Natural killer cell (primary cell): ENCODE measurements around the gene PPP1R12B. TPM values are rescaled to one million over a fixed set of nuclear protein-coding genes. Genes with fewer than 3 reads are reported as not detected.
"Not testable (repeated sequence)": the region's sequence is repeated elsewhere in the genome, so short reads cannot be mapped to it uniquely, and the experiment has no call there.

ENCODE experiments used
- ATAC-seq, 3 donors: fragments of 150-1000 bp in 2 of 3; fragments of 200-7000 bp in 1 of 3; cut with Tn5 transposase; 1 replicate in 1 of 3; 2 replicates in 2 of 3; pipeline ENCODE4 v1.10.0; 2021; ENCODE audit warnings: mild to moderate bottlenecking in 2 of 3, moderate library complexity in 2 of 3
- DNase-seq, 2 donors: peaks; one replicate each; pipeline versions ENCODE4 v3.0.0 to v3.0.0-alpha.2; 2013 to 2021; ENCODE audit warnings: mixed read lengths in 1 of 2
- H3K27ac ChIP-seq: one replicate; pipeline ENCODE4 v1.5.1; 2013; ENCODE audit warnings: mild to moderate bottlenecking, low read length
- H3K27me3 ChIP-seq: one replicate; pipeline ENCODE4 v1.6.1; 2013; ENCODE audit warnings: low read length; ENCODE audit not compliant: control insufficient read depth, insufficient read depth
- H3K36me3 ChIP-seq: one replicate; pipeline ENCODE4 v1.6.1; 2013; ENCODE audit warnings: low read length; ENCODE audit not compliant: control insufficient read depth, insufficient read depth
- H3K4me1 ChIP-seq: one replicate; pipeline ENCODE4 v1.6.1; 2013; ENCODE audit warnings: low read length; ENCODE audit not compliant: control insufficient read depth, insufficient read depth
- H3K4me3 ChIP-seq: one replicate; pipeline ENCODE4 v1.5.1; 2013; ENCODE audit warnings: low read length
- H3K9me3 ChIP-seq: one replicate; pipeline ENCODE4 v1.6.1; 2013; ENCODE audit warnings: low read length; ENCODE audit not compliant: control insufficient read depth, insufficient read depth
- H3K27ac Mint-ChIP-seq, 2 donors: one replicate each; pipeline ENCODE4 v1.8.0; 2022; ENCODE audit warnings: mild to moderate bottlenecking in 2 of 2, mixed read lengths in 2 of 2, moderate library complexity in 1 of 2
- H3K27me3 Mint-ChIP-seq, 2 donors: one replicate each; pipeline ENCODE4 v1.8.0; 2022; ENCODE audit warnings: low read depth in 2 of 2, mixed read lengths in 2 of 2
- H3K36me3 Mint-ChIP-seq: one replicate; pipeline ENCODE4 v1.8.0; 2022; ENCODE audit warnings: mixed read lengths
- H3K4me1 Mint-ChIP-seq, 2 donors: one replicate each; pipeline ENCODE4 v1.8.0; 2022; ENCODE audit warnings: mixed read lengths in 2 of 2
- H3K4me3 Mint-ChIP-seq: one replicate; pipeline ENCODE4 v1.8.0; 2022; ENCODE audit warnings: mild to moderate bottlenecking, moderate library complexity, mixed read lengths
- H3K9me3 Mint-ChIP-seq, 2 donors: one replicate each; pipeline ENCODE4 v1.8.0; 2022; ENCODE audit warnings: mixed read lengths in 2 of 2
- WGBS: methylation state at CpG from one replicate; pipeline ENCODE4 v1.1.7; 2013; ENCODE audit warnings: missing lambda C conversion rate; ENCODE audit not compliant: insufficient coverage; 5-methylcytosine and 5-hydroxymethylcytosine counted together
- intact Hi-C: fragments of 100-400 bp; cut with micrococcal nuclease; formaldehyde crosslinking; loops from one replicate; pipeline ENCODE4 v1.14.2; 2022
- total RNA-seq, 4 donors: library from RNA; stranded (reverse); fragments of 120-200 nt in 1 of 4; gene quantifications; one replicate each; pipeline versions ENCODE4 v1.2.3 to v1.2.4, GENCODE V29; 2013 to 2022
- TF ChIP-seq, protein P1 (sequence below): fragments of 200-600 bp; IDR thresholded peaks from one replicate; pipeline ENCODE4 v1.8.0; 2022; ENCODE audit warnings: antibody characterized with exemption

PPP1R12B gene
- total RNA-seq, 3 donors from 2014 or later (not counting 1 experiment from before 2014, with no cell fraction given) = 27.8 to 47.5 (median 46.5) TPM

DNA sequence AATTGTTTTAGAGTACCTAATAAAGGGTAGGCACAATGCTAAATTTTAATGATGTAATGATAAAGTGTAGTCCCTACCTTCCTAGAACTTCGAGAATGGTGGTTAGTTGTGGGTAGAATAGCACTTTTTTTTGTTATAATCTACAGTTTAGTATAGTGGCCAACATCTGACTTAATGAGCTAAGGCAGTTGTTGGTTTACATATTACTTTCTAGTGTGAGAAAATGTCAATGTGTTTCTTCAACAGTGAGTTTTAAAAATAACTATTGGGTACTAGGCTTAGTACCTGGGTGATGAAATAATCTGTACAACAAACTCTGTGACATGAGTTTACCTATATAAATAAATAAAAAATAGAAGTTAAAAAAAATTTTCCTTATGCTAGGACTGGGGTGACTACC, 120.6 kb downstream of the PPP1R12B start:
- not testable (repeated sequence) for H3K36me3 Mint-ChIP-seq

DNA sequence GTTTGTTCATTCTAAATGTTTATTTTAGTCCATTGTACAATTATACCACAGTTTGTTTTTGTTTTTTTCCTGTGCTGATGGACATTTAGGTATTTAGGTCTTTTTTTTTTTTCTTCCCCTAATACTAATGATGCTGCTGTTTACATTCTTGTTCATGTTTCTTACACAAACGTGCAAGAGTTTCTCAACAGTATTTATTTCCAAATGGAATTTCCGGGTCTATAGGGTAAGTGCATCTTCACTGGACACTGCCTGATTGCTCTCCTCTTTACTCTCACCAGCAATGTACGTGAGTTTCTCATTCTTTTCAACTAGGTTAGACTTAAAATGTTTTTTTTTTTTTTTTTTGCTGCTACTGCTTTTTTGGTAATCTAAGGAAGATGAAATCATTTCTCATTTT, 122.7 kb downstream of the PPP1R12B start:
- Mint-ChIP-seq H3K36me3 (no peaks in the 10 kb centered on the region), H3K4me3 (no peak overlapping the region), H3K27ac (no peak overlapping the region), H3K4me1 (no peaks in the 10 kb centered on the region), H3K9me3 (no peaks in the 10 kb centered on the region), H3K27me3 (no peaks in the 10 kb centered on the region)
- H3K4me1 ChIP-seq = no peaks in the 10 kb centered on the region
- no peaks in the 10 kb centered on the region for H3K36me3 ChIP-seq
- H3K27me3 ChIP-seq = no peaks in the 10 kb centered on the region
- intact Hi-C loops = no loop called here
- ATAC-seq (no peak), DNase-seq (no peak)
- TF ChIP-seq, protein P1, sequence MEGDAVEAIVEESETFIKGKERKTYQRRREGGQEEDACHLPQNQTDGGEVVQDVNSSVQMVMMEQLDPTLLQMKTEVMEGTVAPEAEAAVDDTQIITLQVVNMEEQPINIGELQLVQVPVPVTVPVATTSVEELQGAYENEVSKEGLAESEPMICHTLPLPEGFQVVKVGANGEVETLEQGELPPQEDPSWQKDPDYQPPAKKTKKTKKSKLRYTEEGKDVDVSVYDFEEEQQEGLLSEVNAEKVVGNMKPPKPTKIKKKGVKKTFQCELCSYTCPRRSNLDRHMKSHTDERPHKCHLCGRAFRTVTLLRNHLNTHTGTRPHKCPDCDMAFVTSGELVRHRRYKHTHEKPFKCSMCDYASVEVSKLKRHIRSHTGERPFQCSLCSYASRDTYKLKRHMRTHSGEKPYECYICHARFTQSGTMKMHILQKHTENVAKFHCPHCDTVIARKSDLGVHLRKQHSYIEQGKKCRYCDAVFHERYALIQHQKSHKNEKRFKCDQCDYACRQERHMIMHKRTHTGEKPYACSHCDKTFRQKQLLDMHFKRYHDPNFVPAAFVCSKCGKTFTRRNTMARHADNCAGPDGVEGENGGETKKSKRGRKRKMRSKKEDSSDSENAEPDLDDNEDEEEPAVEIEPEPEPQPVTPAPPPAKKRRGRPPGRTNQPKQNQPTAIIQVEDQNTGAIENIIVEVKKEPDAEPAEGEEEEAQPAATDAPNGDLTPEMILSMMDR = no peak
- H3K9me3 ChIP-seq = no peaks in the 10 kb centered on the region
- no peak overlapping the region for H3K4me3 ChIP-seq
- WGBS = 95% methylated on average over 2 of the region's 3 CpGs
- H3K27ac ChIP-seq = no peak overlapping the region

More for the DNA sequence above, 120.6 kb downstream of the PPP1R12B start:
- H3K27me3 Mint-ChIP-seq, H3K4me1 Mint-ChIP-seq, H3K9me3 ChIP-seq, ATAC-seq, H3K27ac Mint-ChIP-seq, H3K4me1 ChIP-seq, H3K27me3 ChIP-seq, intact Hi-C loops, DNase-seq, H3K4me3 Mint-ChIP-seq, H3K36me3 ChIP-seq, H3K27ac ChIP-seq, H3K4me3 ChIP-seq, H3K9me3 Mint-ChIP-seq: not testable (repeated sequence)
- no CpG with 5 or more reads among the region's 1 CpG for WGBS

DNA sequence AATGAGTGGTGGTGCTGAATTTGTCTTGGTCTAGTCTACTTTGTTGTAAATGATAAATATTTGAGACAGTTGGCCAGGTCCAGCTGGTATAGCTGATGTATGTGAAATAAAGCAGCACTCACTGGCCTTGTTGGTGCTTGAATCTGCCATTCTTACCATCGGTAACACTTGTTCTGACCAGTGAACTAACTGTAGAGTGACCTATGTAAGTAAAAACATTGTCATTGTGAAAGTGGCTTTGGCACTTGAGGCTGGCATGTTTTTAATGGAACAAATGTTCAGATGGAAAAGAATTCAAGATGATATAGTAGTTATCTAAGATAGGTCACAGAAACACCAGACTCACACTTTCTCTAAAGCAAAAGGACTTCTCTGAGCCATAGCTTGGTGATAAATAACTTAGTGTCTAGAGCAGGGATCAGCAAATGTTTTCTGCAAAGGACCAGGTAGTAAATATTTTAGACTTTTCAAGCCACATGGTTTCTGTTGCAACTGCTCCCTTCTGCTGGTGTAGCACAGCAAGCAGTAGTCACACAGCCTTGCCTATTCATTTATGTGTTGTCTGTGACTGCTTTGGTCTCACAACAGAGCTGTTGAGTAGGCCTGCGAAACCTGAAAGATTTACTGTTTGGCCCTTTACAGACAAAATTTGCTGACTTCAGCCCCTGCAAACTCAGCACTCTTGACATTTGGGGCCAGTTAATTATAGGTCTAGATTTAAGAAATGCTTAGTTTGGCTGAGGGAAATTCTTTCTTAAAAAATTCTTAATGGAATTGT, 124.0 kb downstream of the PPP1R12B start:
- H3K36me3 Mint-ChIP-seq, H3K9me3 Mint-ChIP-seq, H3K4me1 ChIP-seq, H3K4me1 Mint-ChIP-seq, DNase-seq, intact Hi-C loops, H3K4me3 Mint-ChIP-seq, H3K9me3 ChIP-seq, H3K27me3 ChIP-seq, H3K36me3 ChIP-seq, H3K27ac Mint-ChIP-seq, H3K27me3 Mint-ChIP-seq, H3K4me3 ChIP-seq, ATAC-seq, H3K27ac ChIP-seq: not testable (repeated sequence)
- 77% methylated on average over 2 of the region's 2 CpGs for WGBS

DNA sequence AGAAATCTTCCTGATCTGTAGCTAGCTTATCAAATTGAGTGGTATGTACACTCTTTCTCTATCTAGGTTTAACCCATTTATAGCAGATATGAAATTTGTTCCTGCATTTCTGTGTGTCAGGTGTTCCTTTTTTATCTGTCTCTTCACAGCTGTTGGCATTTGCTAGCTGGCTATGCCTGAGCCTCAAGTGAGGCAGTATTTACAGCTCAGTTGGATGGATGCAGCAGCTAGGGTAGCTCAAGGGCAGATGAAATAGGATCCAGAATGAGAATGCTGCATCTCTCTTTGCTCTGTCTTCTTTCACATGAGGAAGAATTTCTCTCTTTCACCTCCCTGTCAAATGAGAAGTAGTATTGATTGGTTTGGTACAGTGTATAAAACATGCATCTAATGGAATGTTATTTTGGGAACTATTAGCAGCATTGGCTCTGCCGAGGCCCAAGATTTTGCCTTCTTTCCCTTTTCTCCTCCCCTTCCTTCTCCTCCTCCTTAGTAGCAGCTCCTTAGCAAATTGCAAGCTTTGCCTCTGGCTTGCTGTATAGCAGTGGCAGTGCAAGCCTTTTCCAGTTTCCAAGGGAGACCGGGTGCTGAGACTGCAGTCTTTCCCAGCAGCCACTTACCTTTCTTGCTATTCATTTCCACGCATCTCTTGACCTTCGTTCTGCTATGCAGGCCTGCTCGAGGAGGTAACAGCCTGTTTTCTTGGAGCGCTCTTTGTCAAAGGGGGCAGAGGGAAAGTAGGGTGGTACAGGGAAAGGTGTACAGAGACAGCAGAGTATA, 125.0 kb downstream of the PPP1R12B start:
- H3K4me1 ChIP-seq, H3K4me3 ChIP-seq, H3K27me3 Mint-ChIP-seq, H3K9me3 ChIP-seq, H3K4me1 Mint-ChIP-seq, H3K9me3 Mint-ChIP-seq, H3K27ac Mint-ChIP-seq, H3K27ac ChIP-seq, H3K36me3 Mint-ChIP-seq, H3K4me3 Mint-ChIP-seq, intact Hi-C loops, ATAC-seq, H3K36me3 ChIP-seq, H3K27me3 ChIP-seq, DNase-seq: not testable (repeated sequence)
- WGBS = 98% methylated on average over 5 of the region's 6 CpGs

DNA sequence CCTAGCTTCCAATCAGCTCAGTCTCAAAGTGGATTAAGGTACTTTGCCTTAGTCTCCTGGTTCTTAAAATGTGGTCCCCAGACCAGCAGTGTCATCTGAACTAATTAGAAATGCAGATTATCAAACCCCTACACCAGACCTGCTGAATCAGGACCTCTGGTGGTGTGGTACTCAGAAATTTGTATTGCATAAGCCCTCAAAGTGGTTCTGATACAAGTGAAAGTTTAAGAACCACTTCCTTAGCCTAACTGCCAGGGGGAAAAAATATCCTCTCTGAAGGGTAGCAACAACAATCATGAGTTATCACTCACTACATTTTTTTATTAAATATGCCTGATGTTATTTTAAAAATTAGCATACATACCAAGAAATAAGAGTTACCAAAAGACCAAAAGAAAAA, 131.2 kb downstream of the PPP1R12B start:
- H3K4me1 ChIP-seq, H3K9me3 ChIP-seq, H3K36me3 ChIP-seq, intact Hi-C loops, H3K27me3 Mint-ChIP-seq, H3K27ac ChIP-seq, H3K4me3 Mint-ChIP-seq, H3K9me3 Mint-ChIP-seq, DNase-seq, H3K36me3 Mint-ChIP-seq, H3K4me3 ChIP-seq, H3K27me3 ChIP-seq: not testable (repeated sequence)
- ATAC-seq = peak in 1 of 3 donors; percentile 37
- H3K27ac Mint-ChIP-seq = peak overlapping the region in 1 of 2 donors; percentile 12
- H3K4me1 Mint-ChIP-seq = peaks cover 43 to 48% of the 10 kb centered on the region in 2 donors

DNA sequence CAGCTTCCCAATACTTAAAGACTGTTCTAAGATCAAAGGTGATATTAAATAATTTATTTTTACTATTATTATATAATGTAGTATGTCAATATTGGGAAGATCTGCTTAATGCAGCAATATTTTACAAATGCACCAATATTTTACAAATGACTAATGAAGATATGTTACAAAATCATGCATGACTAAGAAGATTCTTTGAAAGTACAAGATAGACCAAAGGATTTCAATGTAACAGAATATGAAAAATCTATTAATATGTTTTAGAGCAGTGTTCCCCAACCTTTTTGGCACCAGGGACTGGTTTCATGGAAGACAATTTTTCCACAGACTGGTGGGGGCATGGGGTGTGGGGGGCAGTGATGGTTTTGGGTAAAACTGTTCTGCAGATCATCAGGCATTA, 132.1 kb downstream of the PPP1R12B start:
- H3K27ac Mint-ChIP-seq, H3K27me3 Mint-ChIP-seq, H3K36me3 Mint-ChIP-seq, H3K27me3 ChIP-seq, ATAC-seq, H3K9me3 Mint-ChIP-seq, H3K36me3 ChIP-seq, H3K27ac ChIP-seq, intact Hi-C loops, DNase-seq, H3K4me3 ChIP-seq, H3K4me3 Mint-ChIP-seq, H3K9me3 ChIP-seq: not testable (repeated sequence)
- H3K4me1 Mint-ChIP-seq = peaks cover 48 to 56% of the 10 kb centered on the region in 2 donors
- H3K4me1 ChIP-seq = peaks cover 10% of the 10 kb centered on the region

DNA sequence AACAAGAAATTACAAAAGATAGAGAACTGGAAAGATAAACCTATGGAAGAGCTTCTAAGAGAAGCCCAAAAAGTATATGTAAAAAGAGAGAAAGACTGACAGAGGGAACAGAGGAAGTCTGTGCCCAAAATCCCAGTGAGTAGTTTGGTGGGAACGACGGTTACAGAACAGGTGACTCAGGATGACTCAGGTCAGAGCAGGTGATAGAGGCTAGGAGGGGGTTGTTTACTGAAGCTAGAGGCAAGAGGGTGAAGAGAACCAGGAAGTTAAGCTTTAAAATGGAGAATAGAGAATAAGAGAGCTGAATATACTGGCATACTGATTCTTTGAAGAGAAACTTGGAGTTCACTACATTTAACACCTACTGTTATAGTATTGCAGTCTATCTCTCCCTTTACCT, 134.9 kb downstream of the PPP1R12B start:
- peaks cover 10% of the 10 kb centered on the region for H3K4me1 ChIP-seq
- DNase-seq, H3K27ac ChIP-seq: not testable (repeated sequence)

More for the DNA sequence above, 134.9 kb downstream of the PPP1R12B start:
- intact Hi-C loops, H3K9me3 Mint-ChIP-seq, H3K27ac Mint-ChIP-seq, H3K27me3 ChIP-seq, ATAC-seq, H3K36me3 ChIP-seq, H3K9me3 ChIP-seq, H3K36me3 Mint-ChIP-seq, H3K27me3 Mint-ChIP-seq, H3K4me3 Mint-ChIP-seq, H3K4me3 ChIP-seq: not testable (repeated sequence)
- 51% methylated on average over 2 of the region's 2 CpGs for WGBS
- peaks cover 48 to 56% of the 10 kb centered on the region in 2 donors for H3K4me1 Mint-ChIP-seq
